WTC11 (cell line): ENCODE results near the gene TMEM80. TPM values are rescaled to one million over a fixed set of nuclear protein-coding genes. Genes with fewer than 3 reads are reported as not detected.

Source experiments
- ATAC-seq: fragments of 200-7000 bp; cut with Tn5 transposase; 2 replicates; pipeline ENCODE4 v1.10.0; 2021; ENCODE audit warnings: mild to moderate bottlenecking, moderate library complexity
- CTCF ChIA-PET: fragments of 300-600 bp; sonication (Branson Sonifier 250); formaldehyde crosslinking; loops from one replicate; lab custom pipeline; 2021; ENCODE audit warnings: antibody characterized with exemption; lab: Charles Lee
- POLR2A ChIA-PET: fragments of 350-600 bp; sonication (Branson Sonifier 250); formaldehyde crosslinking; loops from one replicate; lab custom pipeline; 2021; ENCODE audit warnings: antibody characterized with exemption; lab: Charles Lee
- DNase-seq: peaks from one replicate; pipeline ENCODE4 v3.0.0; 2021; ENCODE audit warnings: low spot score
- H3K27ac Mint-ChIP-seq: 2 replicates; pipeline ENCODE4 v1.8.0; 2021; ENCODE audit warnings: mixed read lengths
- H3K27me3 Mint-ChIP-seq: 2 replicates; pipeline ENCODE4 v1.8.0; 2021; ENCODE audit warnings: low read depth, mild to moderate bottlenecking, moderate library complexity, mixed read lengths
- H3K36me3 Mint-ChIP-seq: 2 replicates; pipeline ENCODE4 v1.8.0; 2021; ENCODE audit warnings: mixed read lengths
- H3K4me1 Mint-ChIP-seq: 2 replicates; pipeline ENCODE4 v1.8.0; 2022; ENCODE audit warnings: mixed read lengths
- H3K4me3 Mint-ChIP-seq: 2 replicates; pipeline ENCODE4 v1.8.0; 2021; ENCODE audit warnings: mild to moderate bottlenecking, moderate library complexity, mixed read lengths
- H3K9me3 Mint-ChIP-seq: 2 replicates; pipeline ENCODE4 v1.8.0; 2021; ENCODE audit warnings: mixed read lengths
- AFF4 ChIP-seq: sonication (generic); formaldehyde crosslinking; IDR thresholded peaks from 2 replicates; pipeline ENCODE4 v1.8.1; 2023; ENCODE audit warnings: mild to moderate bottlenecking, missing genetic modification reagents, borderline replicate concordance
- AR ChIP-seq: fragments of 250-450 bp; sonication (Bioruptor Pico); IDR thresholded peaks from 2 replicates; pipeline ENCODE4 v1.9.0; 2021; ENCODE audit warnings: mild to moderate bottlenecking
- CTCF ChIP-seq: fragments of 200-600 bp; IDR thresholded peaks from 2 replicates; pipeline ENCODE4 v1.8.0; 2022; ENCODE audit warnings: antibody characterized with exemption
- EMX1 ChIP-seq: fragments of 250-450 bp; sonication (Bioruptor Pico); IDR thresholded peaks from 2 replicates; pipeline ENCODE4 v1.8.0; 2021; ENCODE audit warnings: mild to moderate bottlenecking
- GABPB1 ChIP-seq: sonication (generic); formaldehyde crosslinking; IDR thresholded peaks from 2 replicates; pipeline ENCODE4 v1.8.1; 2023; ENCODE audit warnings: mild to moderate bottlenecking, missing genetic modification reagents
- JAZF1 ChIP-seq: fragments of 250-450 bp; sonication (Bioruptor Pico); IDR thresholded peaks from 2 replicates; pipeline ENCODE4 v1.9.0; 2021; ENCODE audit warnings: moderate library complexity, mild to moderate bottlenecking, inconsistent platforms
- NR2C2 ChIP-seq: sonication (generic); formaldehyde crosslinking; IDR thresholded peaks from 2 replicates; pipeline ENCODE4 v1.8.0; 2022; ENCODE audit warnings: mild to moderate bottlenecking, missing genetic modification reagents
- ZNF138 ChIP-seq: sonication (generic); formaldehyde crosslinking; conservative IDR thresholded peaks from 2 replicates; pipeline ENCODE4 v1.8.1; 2022; ENCODE audit warnings: mild to moderate bottlenecking, moderate library complexity, missing genetic modification reagents
- ZNF423 ChIP-seq: fragments of 250-450 bp; sonication (Bioruptor Pico); IDR thresholded peaks from 2 replicates; pipeline ENCODE4 v2.1.2; 2022; ENCODE audit warnings: mild to moderate bottlenecking, moderate library complexity
- total RNA-seq: library from RNA; stranded (reverse); gene quantifications from 3 replicates; pipeline ENCODE4 v1.2.3, GENCODE V29; 2021

TMEM80 gene
- total RNA-seq, 1 experiment from 2014 or later, result 23.4 TPM

- TF ChIP-seq AR (CRISPR knock-in tag) (no peak), ZNF423 (CRISPR knock-in tag) (no peak), EMX1 (CRISPR knock-in tag) (no peak), ZNF138 (no peak), NR2C2 (CRISPR knock-in tag) (no peak), JAZF1 (no peak)
- TF ChIP-seq, all 79 proteins: peak for 0
Observed at GRCh38 chr11:722346-722811, 26.8 kb downstream of the TMEM80 start (continued).

GRCh38 chr11:723120-723883 lies 27.7 kb downstream of the TMEM80 start:
- DNase-seq, result no peak
- POLR2A ChIA-PET, result interaction anchor here (0.6 to 1.2 kb wide), 3 partner anchors 16 to 41 kb away, joined by 3 to 4 read pairs (median 3); no protein-coding TSS in a partner anchor
- CTCF ChIA-PET, result interaction anchor here (0.9 to 6.6 kb wide), 11 partner anchors 19 to 169 kb away, joined by 3 to 94 read pairs (median 7); partner anchors contain the start of genes DEAF1, SCT and TMEM80
- H3K9me3 Mint-ChIP-seq, result no peaks in the 10 kb centered on the region
- no peak for TF ChIP-seq AFF4 (CRISPR knock-in tag)
- TF ChIP-seq CTCF, result peak; percentile 38; the same call in 1 of the 2 replicates
- no peak for ATAC-seq
- peaks cover 20% of the 10 kb centered on the region for H3K27me3 Mint-ChIP-seq
- peaks cover 15% of the 10 kb centered on the region for H3K4me1 Mint-ChIP-seq
- no peak overlapping the region for H3K4me3 Mint-ChIP-seq
- no peak overlapping the region for H3K27ac Mint-ChIP-seq
- H3K36me3 Mint-ChIP-seq, result no peaks in the 10 kb centered on the region

GRCh38 chr11:724049-724777 lies 28.6 kb downstream of the TMEM80 start:
- CTCF ChIA-PET, result interaction anchor here (0.8 to 6.6 kb wide), 11 partner anchors 19 to 169 kb away, joined by 3 to 94 read pairs (median 8); partner anchors contain the start of genes EPS8L2 and TMEM80
- POLR2A ChIA-PET, result interaction anchor here (0.7 to 1.2 kb wide), 3 partner anchors 23 to 40 kb away, joined by 3 read pairs; partner anchors contain the start of gene TALDO1

More at GRCh38 chr11:724049-724777, 28.6 kb downstream of the TMEM80 start:
- Mint-ChIP-seq H3K36me3 (no peaks in the 10 kb centered on the region), H3K4me1 (peaks cover 15% of the 10 kb centered on the region), H3K9me3 (no peaks in the 10 kb centered on the region), H3K4me3 (peak overlapping the region; percentile 36; the same call in 1 of the 2 replicates), H3K27ac (no peak overlapping the region), H3K27me3 (peaks cover 16% of the 10 kb centered on the region)
- ATAC-seq (no peak), DNase-seq (peak; percentile 62)
- TF ChIP-seq GABPB1, result no peak
- TF ChIP-seq NR2C2 (CRISPR knock-in tag), result 0 out of 2 replicates have a peak, but pooled peaks have one; percentile 4
